Activated effector memory CD4-positive, alpha-beta T cell treated with Interleukin-2 at 50 U/mL for 16 hours (primary cell): ENCODE data around the gene CCND1.

Source experiments
- DNase-seq: peaks from one replicate; pipeline ENCODE4 v3.0.0-alpha.2; 2020

Gene CCND1

DNA sequence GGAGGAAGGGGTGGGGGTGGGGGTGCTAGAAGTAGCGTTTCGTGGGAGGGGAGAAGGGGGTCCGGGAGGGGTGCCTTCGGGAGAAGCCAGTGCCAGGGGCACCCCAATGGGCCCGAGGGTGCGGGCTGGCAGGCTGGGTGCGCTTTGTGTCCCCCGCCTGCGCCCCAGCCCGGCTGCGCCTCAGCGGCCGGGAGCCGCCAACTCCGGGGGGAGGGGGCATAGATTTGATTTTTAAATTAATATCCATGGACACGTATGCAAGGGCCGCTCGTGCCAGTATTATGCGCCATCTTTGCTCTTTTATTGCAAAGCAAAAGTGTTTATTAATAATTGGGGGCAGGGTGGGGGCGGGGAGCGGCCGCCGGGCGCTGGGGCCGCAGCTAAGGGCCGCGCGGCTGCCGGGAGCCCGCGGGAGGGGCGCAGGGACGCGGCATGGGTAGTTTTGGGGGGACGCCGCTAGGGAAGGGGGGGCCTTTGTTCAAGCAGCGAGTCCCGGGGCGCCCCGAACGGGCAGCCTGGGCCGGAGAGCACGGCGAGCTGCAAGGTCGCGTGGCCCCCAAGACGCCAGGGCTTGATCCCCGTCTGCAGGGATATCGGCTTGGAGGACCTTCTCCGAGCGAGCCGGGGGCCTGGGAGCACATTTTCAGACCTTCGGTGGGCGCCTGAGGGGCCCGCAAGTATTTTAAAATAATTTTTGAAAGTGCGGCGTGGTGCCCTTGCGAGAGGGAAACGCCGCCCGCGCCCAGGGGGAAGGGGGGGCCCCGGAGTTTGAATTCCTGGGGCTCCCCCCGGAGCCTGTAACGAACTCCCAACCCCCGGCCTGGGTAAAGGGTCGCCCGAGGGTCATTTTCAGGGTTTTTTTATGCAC is 959 bp downstream of the CCND1 start:
- DNase-seq, result no peak

DNA sequence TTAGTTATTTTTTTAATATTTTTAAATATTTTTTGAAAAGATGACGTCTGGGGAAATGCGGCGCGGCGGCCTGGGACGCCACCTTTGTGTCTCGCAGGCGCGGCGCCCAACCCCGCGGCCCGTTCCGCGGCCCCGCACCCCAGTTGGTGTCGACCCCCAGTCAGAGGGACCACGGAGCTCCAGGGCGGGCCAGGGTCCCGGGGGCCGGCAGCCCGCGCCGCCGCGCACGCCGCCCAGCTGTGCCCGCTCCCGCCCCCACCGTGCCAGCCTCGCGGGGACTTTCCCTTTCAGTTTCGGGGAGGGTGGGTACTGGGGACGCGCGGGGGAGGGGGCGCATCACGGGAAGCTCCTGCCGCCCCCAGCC is 1.6 kb downstream of the CCND1 start:
- no peak for DNase-seq

- DNase-seq, result peak; percentile 67
Measured at GRCh38 chr11:69642913-69643632, 2.1 kb downstream of the CCND1 start.

GRCh38 chr11:69643646-69644045 is 2.7 kb downstream of the CCND1 start:
- DNase-seq, result no peak

GRCh38 chr11:69644071-69644961 is 3.4 kb downstream of the CCND1 start:
- DNase-seq, result no peak

- no peak for DNase-seq
Measured at GRCh38 chr11:69644962-69645675, 4.2 kb downstream of the CCND1 start.

DNA sequence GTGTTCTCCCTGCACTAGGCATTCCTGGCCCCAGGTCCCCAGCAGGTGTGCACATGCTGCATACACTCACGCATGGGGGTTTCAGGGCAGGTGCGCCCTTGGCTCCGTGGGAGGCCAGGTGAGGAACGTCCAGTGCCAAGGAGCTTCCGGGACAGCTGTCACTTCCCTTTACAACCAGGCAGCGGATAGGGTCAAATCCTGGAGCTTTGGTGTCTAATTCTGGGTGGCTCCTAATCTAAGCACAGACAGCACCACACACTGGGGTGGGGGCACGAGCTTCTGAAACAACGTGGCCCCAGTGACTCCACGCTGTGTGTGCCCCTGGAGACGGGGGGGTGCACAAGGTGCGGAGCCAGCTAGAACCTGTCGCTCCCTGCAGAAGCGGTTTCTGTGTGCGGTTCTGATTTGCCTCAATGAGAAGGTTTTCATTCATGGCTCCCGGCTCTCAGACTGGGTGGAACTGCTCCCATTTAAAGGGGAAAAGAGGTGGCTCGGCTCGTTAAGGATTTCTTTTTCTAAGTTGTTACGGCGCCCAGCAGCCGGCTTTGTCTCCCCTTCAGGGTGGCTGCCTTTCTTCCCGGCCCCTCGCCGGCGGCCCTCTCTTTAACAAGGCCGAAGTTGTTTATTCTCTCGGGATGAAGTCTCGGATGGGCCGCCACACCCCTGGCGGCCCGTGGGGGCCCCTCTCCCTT is 5.0 kb downstream of the CCND1 start:
- no peak for DNase-seq

DNA sequence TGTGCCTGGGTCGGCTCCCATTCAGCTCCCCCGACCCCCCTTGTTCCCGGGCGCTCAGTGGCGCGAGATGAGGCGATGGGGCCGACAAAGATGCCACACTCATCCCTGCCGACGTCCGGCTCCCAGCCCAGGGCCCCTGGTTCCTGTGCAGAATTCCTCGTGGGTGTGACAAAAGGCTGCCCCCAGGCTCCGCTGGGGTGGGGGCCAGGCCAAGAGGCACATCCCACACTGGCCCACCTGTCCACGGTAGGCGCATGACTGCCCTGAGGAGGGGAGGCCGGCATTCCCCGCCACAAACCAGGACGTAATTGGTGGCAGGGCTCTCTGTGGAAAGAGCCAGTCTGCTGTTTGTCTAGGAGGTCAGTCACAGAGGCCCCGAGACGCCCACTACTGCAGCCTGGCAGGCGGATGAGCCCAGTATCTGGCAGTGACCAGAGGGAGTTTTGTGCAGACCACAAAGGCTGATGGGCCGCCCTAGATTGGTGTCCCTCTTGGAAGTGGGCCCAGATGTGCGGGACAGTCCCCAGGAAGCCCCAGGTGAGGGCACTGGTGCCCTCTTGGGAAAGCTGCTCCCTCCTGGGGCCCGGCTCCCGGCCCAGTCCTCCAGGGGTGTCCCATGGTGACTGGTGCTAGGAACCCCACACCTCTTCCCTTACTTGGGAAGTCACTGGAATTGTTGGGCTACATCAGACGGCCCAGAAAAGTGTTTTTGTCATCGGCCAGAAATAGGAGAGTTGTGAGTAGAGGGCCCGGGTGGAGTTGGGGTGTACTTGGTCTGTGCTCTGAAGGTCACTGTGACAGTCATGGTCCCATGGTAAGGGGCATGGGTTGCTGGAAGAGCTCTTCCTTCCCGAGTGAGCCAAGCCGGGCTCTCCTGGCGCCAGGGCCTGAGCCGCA is 5.8 kb downstream of the CCND1 start:
- DNase-seq, result no peak

DNA sequence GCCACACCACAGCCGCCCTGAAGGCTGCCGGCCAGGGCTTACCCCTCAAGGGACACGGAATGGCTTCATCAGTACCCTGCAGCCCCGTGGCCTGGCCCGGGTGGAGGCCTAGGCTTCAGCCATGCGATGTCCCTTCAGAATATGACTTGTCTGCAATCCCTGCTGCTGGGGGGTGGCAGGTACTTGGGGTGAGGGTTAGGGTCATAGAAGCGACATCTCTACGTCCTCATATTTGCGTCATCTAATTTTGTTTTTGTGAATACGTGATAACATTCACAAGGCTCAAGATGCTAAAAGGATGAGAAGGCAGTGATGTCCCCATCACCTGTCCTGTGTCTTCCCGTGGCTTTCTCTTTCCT is 6.4 kb downstream of the CCND1 start:
- DNase-seq, result no peak

DNA sequence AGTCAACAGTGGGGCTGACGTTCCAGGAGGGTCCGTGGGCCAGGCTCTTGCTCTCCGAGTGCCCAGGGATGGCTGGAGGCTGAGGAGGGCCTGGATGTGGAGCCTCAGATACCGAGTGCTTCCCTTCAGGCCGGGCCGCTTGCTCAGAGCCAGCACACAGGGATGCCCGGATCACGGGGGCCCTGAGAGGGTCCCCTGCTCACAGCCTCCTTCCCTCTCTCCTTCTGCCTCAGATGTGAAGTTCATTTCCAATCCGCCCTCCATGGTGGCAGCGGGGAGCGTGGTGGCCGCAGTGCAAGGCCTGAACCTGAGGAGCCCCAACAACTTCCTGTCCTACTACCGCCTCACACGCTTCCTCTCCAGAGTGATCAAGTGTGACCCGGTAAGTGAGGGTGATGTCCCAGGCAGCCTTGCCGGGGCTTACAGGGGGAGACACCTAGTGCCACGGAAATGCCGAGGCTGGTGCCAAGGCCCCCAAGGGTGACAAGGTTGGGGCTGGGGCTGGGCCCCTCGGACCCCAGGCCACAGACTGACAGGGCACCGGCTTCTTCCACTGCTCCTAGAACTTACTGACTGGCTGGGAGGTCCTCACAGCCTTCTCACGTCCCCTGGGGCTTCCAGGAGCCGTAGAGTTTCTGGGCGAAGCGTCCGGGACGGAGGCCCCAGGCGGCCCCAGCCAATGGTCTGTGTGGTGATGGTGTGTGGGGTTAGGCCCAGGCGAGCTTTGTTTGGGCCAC is 7.0 kb downstream of the CCND1 start:
- no peak for DNase-seq

DNA sequence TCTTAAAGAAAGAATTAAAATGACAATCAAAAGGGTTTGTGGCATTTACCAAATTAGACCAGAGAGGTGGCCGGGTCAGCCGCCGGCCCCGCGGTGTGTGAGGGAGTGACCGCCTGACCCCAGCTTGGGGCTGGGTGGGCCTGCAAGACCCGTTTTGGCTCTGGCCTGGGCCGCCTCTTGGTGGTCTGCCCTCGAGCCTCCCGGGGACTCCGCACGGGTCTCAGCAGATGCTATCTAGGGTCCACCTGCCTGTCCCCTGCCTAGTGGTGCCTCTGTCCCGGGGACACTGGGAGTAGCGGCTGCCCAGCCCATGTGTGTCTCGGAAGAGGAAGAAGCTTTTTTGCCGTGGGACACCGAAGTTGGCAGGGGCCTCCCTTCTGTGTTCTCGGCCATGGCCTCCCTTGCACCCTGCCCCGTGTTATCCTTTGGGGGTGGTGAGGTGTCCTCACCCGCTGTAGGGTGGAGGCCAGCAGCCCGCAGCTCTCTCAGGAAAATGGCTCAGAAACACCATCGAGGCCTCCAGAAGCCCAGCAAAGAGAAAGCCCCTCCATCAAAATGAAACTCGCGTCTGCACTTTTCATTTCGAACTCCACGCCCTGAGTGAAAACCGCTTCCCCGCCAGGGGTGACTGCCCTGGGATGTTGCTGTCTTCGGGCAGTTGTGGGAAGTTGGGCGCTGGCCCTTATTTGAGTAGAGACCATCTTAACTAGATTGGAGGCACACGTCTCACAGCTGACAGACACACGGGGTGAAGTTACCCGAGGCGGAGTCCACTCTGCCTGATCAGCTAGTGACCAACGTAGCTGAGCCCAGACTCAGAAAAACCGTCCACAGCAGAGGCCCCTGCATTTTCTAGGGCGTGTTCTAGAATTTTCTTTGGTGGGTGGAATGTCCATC is 8.0 kb downstream of the CCND1 start:
- no peak for DNase-seq

- no peak for DNase-seq
Measured at GRCh38 chr11:69649576-69649900, 8.6 kb downstream of the CCND1 start.

DNA sequence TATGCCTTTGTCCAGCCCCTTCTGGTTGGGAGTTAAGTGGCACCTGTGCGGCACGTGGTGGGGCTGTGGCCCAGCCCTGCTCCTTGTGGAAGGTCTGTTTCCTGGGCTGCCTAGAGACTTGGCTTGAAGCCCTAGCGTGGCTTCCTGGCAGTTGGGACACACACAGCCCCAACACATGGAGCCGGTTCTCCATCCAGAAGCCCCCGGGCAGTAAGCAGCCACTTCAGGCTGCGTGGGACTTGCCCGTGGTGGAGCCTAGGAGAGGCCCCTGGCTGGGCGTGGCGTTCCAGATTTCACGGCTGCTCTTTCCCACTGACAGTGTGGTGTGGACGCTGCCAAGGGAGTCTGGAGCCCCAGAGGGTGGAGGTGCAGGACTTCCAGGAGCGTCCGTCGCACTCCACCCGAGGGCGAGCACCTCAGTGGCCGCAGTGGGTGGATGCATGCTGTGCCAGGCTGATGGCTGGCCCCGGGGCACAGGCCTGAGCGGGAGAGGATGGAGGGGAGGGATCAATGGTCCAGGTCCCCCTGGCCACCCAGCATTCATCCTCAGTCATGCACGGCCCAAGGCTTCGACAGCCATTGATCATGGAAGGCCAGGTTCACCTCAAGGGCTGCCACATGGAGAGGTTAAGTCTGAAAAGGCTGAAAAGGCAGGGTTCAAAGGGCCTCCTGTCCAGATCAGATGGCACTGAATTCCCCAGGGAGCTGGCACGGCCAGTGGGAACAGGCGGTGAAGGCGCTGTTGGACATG is 9.3 kb downstream of the CCND1 start:
- DNase-seq, result no peak

- no peak for DNase-seq
Measured at GRCh38 chr11:69650832-69651344, 9.9 kb downstream of the CCND1 start.

DNA sequence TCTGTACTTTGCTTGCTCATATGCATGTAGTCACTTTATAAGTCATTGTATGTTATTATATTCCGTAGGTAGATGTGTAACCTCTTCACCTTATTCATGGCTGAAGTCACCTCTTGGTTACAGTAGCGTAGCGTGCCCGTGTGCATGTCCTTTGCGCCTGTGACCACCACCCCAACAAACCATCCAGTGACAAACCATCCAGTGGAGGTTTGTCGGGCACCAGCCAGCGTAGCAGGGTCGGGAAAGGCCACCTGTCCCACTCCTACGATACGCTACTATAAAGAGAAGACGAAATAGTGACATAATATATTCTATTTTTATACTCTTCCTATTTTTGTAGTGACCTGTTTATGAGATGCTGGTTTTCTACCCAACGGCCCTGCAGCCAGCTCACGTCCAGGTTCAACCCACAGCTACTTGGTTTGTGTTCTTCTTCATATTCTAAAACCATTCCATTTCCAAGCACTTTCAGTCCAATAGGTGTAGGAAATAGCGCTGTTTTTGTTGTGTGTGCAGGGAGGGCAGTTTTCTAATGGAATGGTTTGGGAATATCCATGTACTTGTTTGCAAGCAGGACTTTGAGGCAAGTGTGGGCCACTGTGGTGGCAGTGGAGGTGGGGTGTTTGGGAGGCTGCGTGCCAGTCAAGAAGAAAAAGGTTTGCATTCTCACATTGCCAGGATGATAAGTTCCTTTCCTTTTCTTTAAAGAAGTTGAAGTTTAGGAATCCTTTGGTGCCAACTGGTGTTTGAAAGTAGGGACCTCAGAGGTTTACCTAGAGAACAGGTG is 11.1 kb downstream of the CCND1 start:
- DNase-seq, result no peak

- DNase-seq, result no peak
Measured at GRCh38 chr11:69652999-69653398, 12.0 kb downstream of the CCND1 start.

DNA sequence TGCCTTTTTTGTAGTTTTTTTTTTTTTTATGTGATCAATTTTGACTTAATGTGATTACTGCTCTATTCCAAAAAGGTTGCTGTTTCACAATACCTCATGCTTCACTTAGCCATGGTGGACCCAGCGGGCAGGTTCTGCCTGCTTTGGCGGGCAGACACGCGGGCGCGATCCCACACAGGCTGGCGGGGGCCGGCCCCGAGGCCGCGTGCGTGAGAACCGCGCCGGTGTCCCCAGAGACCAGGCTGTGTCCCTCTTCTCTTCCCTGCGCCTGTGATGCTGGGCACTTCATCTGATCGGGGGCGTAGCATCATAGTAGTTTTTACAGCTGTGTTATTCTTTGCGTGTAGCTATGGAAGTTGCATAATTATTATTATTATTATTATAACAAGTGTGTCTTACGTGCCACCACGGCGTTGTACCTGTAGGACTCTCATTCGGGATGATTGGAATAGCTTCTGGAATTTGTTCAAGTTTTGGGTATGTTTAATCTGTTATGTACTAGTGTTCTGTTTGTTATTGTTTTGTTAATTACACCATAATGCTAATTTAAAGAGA is 12.5 kb downstream of the CCND1 start:
- no peak for DNase-seq
